HCT116 (cell line): ENCODE measurements around the gene YIF1B. TPM values are rescaled to one million over a fixed set of nuclear protein-coding genes. Genes with fewer than 3 reads are reported as not detected.

ENCODE experiments used
- ATAC-seq: fragments of 200-7000 bp; cut with Tn5 transposase; 2 replicates; pipeline ENCODE4 v1.9.1; 2020; ENCODE audit warnings: mild to moderate bottlenecking, moderate library complexity
- BruUV-seq: library from RNA; stranded (reverse); fragments of 400-500 nt; replicated peaks from 2 replicates; lab custom pipeline; 2021; lab: Mats Ljungman, UMichigan
- CTCF ChIA-PET: fragments of 300-600 bp; sonication (Branson Sonifier 250); formaldehyde crosslinking; loops from one replicate; lab custom pipeline; 2021; ENCODE audit warnings: antibody characterized with exemption; lab: Charles Lee
- POLR2A ChIA-PET: fragments of 300-600, 350-600 bp; sonication (Branson Sonifier 250); formaldehyde crosslinking; loops from one replicate; lab custom pipeline; 2021; ENCODE audit warnings: antibody characterized with exemption; lab: Charles Lee
- RAD21 ChIA-PET, 2 experiments: fragments of 300-600 bp; sonication (Branson Sonifier 250); formaldehyde crosslinking; loops; one replicate each; lab custom pipeline; 2023; ENCODE audit warnings: low total read pairs in 2 of 2; ENCODE audit not compliant: uncharacterized antibody in 2 of 2, unreplicated experiment in 2 of 2, low non-redundant PET in 1 of 2; lab: Charles Lee
- DNase-seq: peaks from one replicate; pipeline ENCODE4 v3.0.0-alpha.2; 2010; ENCODE audit warnings: low read depth, low spot score
- H2AFZ ChIP-seq: fragments of 200-600 bp; shearing (Covaris generic), sonication (generic); 2 replicates; pipeline ENCODE4 v1.6.1; 2017; ENCODE audit warnings: low read depth, mixed run types, mixed read lengths, antibody characterized with exemption, low read length; ENCODE audit not compliant: poor library complexity, severe bottlenecking
- H3K27ac ChIP-seq: 2 replicates; pipeline ENCODE4 v1.5.1; 2012; ENCODE audit warnings: low read depth, low read length
- H3K27me3 ChIP-seq: fragments of 200-600 bp; sonication (generic); 2 replicates; pipeline ENCODE4 v1.6.1; 2016; ENCODE audit warnings: mixed run types, low read length, mixed read lengths; ENCODE audit not compliant: insufficient read depth
- H3K36me3 ChIP-seq, 2 experiments: fragments of 200-500 bp in 1 of 2; fragments of 200-600 bp in 1 of 2; sonication (Bioruptor generic) in 1 of 2; sonication (generic) in 1 of 2; 2 replicates each; pipeline versions ENCODE4 v1.5.1 to v1.6.1; 2014 to 2016; ENCODE audit warnings: low read length in 2 of 2, inconsistent platforms in 1 of 2, mixed read lengths in 1 of 2, mixed run types in 1 of 2; ENCODE audit not compliant: insufficient read depth in 2 of 2, control insufficient read depth in 1 of 2
- H3K4me1 ChIP-seq, 2 experiments: fragments of 200-600 bp in 1 of 2; sonication (generic) in 1 of 2; 2 replicates each; pipeline versions ENCODE4 v1.5.1 to v1.6.1; 2012 to 2017; ENCODE audit warnings: low read length in 2 of 2, inconsistent platforms in 1 of 2, mild to moderate bottlenecking in 1 of 2, mixed read lengths in 1 of 2, mixed run types in 1 of 2, moderate library complexity in 1 of 2; ENCODE audit not compliant: insufficient read depth in 2 of 2, control insufficient read depth in 1 of 2
- H3K4me2 ChIP-seq: fragments of 200-600 bp; sonication (generic); 2 replicates; pipeline ENCODE4 v1.6.1; 2017; ENCODE audit warnings: mixed run types, low read length, mixed read lengths
- H3K4me3 ChIP-seq, 2 experiments: fragments of 200-600 bp in 1 of 2; sonication (generic) in 1 of 2; replicated peaks in 1 of 2; 2 replicates each; pipeline ENCODE4 v1.5.1; 2011 to 2016; ENCODE audit warnings: low read length in 2 of 2, control low read depth in 1 of 2, low read depth in 1 of 2, mild to moderate bottlenecking in 1 of 2, mixed read lengths in 1 of 2, mixed run types in 1 of 2
- H3K79me2 ChIP-seq: fragments of 200-600 bp; sonication (generic); 2 replicates; pipeline ENCODE4 v1.6.1; 2017; ENCODE audit warnings: mild to moderate bottlenecking, mixed run types, low read length, moderate library complexity, mixed read lengths; ENCODE audit not compliant: insufficient read depth
- H3K9ac ChIP-seq: fragments of 200-600 bp; sonication (generic); 2 replicates; pipeline ENCODE4 v1.6.1; 2016; ENCODE audit warnings: low read length, mixed read lengths
- H3K9me2 ChIP-seq: fragments of 200-600 bp; sonication (generic), shearing (Covaris generic); 2 replicates; pipeline ENCODE4 v1.6.1; 2017; ENCODE audit warnings: mixed run types, mild to moderate bottlenecking, moderate library complexity; ENCODE audit not compliant: insufficient read depth
- H3K9me3 ChIP-seq, 2 experiments: fragments of 200-500 bp in 1 of 2; fragments of 200-600 bp in 1 of 2; sonication (Bioruptor generic) in 1 of 2; sonication (generic) in 1 of 2; 2 replicates each; pipeline ENCODE4 v1.6.1; 2014 to 2017; ENCODE audit warnings: low read length in 2 of 2, mixed read lengths in 2 of 2, inconsistent platforms in 1 of 2, low read depth in 1 of 2, mild to moderate bottlenecking in 1 of 2, mixed run types in 1 of 2, moderate library complexity in 1 of 2; ENCODE audit not compliant: control insufficient read depth in 1 of 2, insufficient read depth in 1 of 2
- H4K20me1 ChIP-seq: fragments of 200-600 bp; sonication (generic), shearing (Covaris generic); 2 replicates; pipeline ENCODE4 v1.6.1; 2017; ENCODE audit warnings: mixed run types, mild to moderate bottlenecking, moderate library complexity; ENCODE audit not compliant: insufficient read depth
- ATF3 ChIP-seq: IDR thresholded peaks from 2 replicates; pipeline ENCODE4 v1.6.1; 2012
- CBX3 ChIP-seq: IDR thresholded peaks from 2 replicates; pipeline ENCODE4 v1.6.1; 2012; ENCODE audit warnings: low read depth
- CEBPB ChIP-seq: IDR thresholded peaks from 2 replicates; pipeline ENCODE4 v1.6.1; 2012; ENCODE audit warnings: low read depth
- CTCF ChIP-seq, 3 experiments: fragments of 200-600 bp in 1 of 3; sonication (generic) in 1 of 3; IDR thresholded peaks in 2 of 3; conservative IDR thresholded peaks in 1 of 3; 2 replicates each; pipeline ENCODE4 v1.5.1; 2012 to 2017; ENCODE audit warnings: low read depth in 2 of 3, low read length in 2 of 3, antibody characterized with exemption in 1 of 3, borderline replicate concordance in 1 of 3, control low read depth in 1 of 3, mild to moderate bottlenecking in 1 of 3, mixed read lengths in 1 of 3, mixed run types in 1 of 3, moderate library complexity in 1 of 3; ENCODE audit not compliant: insufficient read depth in 1 of 3
- EZH2 ChIP-seq: fragments of 200-600 bp; sonication (generic); IDR thresholded peaks from 2 replicates; pipeline ENCODE4 v1.6.1; 2017; ENCODE audit warnings: antibody characterized with exemption, mixed run types
- EZH2phosphoT487 ChIP-seq: fragments of 200-600 bp; IDR thresholded peaks from 2 replicates; pipeline ENCODE4 v1.6.1; 2018; ENCODE audit warnings: antibody characterized with exemption, borderline replicate concordance
- FOSL1 ChIP-seq: IDR thresholded peaks from 2 replicates; pipeline ENCODE4 v1.6.1; 2012; ENCODE audit warnings: low read depth
- JUND ChIP-seq: IDR thresholded peaks from 2 replicates; pipeline ENCODE4 v1.6.1; 2012
- MAX ChIP-seq: IDR thresholded peaks from 2 replicates; pipeline ENCODE4 v1.6.1; 2012
- POLR2A ChIP-seq: IDR thresholded peaks from 2 replicates; pipeline ENCODE4 v1.7.0; 2011; ENCODE audit warnings: borderline replicate concordance; ENCODE audit not compliant: insufficient read depth, insufficient read length; ENCODE audit errors: extremely low read depth
- POLR2AphosphoS5 ChIP-seq: IDR thresholded peaks from 2 replicates; pipeline ENCODE4 v1.6.1; 2011; ENCODE audit warnings: mild to moderate bottlenecking, low read depth, low read length, moderate library complexity
- RAD21 ChIP-seq: IDR thresholded peaks from 2 replicates; pipeline ENCODE4 v1.6.1; 2012; ENCODE audit warnings: low read depth, mild to moderate bottlenecking
- REST ChIP-seq: IDR thresholded peaks from 2 replicates; pipeline ENCODE4 v1.6.1; 2012; ENCODE audit warnings: low read depth
- SIN3A ChIP-seq: IDR thresholded peaks from 2 replicates; pipeline ENCODE4 v1.6.1; 2012; ENCODE audit warnings: low read depth
- SP1 ChIP-seq: IDR thresholded peaks from 2 replicates; pipeline ENCODE4 v1.6.1; 2012; ENCODE audit warnings: low read depth
- SRF ChIP-seq: IDR thresholded peaks from 2 replicates; pipeline ENCODE4 v1.6.1; 2012; ENCODE audit warnings: low read depth
- TCF7L2 ChIP-seq: IDR thresholded peaks from 2 replicates; pipeline ENCODE4 v1.7.0; 2011; ENCODE audit warnings: borderline replicate concordance, inconsistent platforms; ENCODE audit not compliant: insufficient read depth, insufficient read length; ENCODE audit errors: extremely low read depth
- ZBTB33 ChIP-seq: IDR thresholded peaks from 2 replicates; pipeline ENCODE4 v1.6.1; 2011; ENCODE audit warnings: mild to moderate bottlenecking, low read length, moderate library complexity; ENCODE audit not compliant: insufficient replicate concordance; ENCODE audit errors: extremely low read depth
- ZFX ChIP-seq: fragments of 450-650 bp; IDR thresholded peaks from 2 replicates; pipeline ENCODE4 v1.6.1; 2017
- ZNF274 ChIP-seq: fragments of 200-500 bp; sonication (Bioruptor generic); IDR thresholded peaks from 2 replicates; pipeline ENCODE4 v1.6.1; 2014; ENCODE audit warnings: mild to moderate bottlenecking, low read depth, low read length, inconsistent platforms
- intact Hi-C: fragments of 100-400 bp; cut with micrococcal nuclease; formaldehyde crosslinking; loops from 2 replicates; pipeline ENCODE4 v1.10.0; 2022
- total RNA-seq: library from RNA; stranded (reverse); gene quantifications from one replicate; pipeline ENCODE4 v1.2.1, GENCODE V29; 2021; ENCODE audit not compliant: unreplicated experiment

The YIF1B gene
- total RNA-seq, 1 experiment from 2014 or later = 67.5 TPM

GRCh38 chr19:38277549-38277948, 38.2 kb downstream of the YIF1B start:
- ChIA-PET CTCF (interaction anchor here (1.2 kb wide), 1 partner anchor 34 kb away, joined by 3 read pairs; no protein-coding TSS in a partner anchor), POLR2A (interaction anchor here (1.5 kb wide), 1 partner anchor 13 kb away, joined by 3 read pairs; the partner anchor contains the start of gene SPINT2), RAD21 (no interaction called here)
- H3K27me3 ChIP-seq = no peaks in the 10 kb centered on the region
- H3K9me3 ChIP-seq = no peaks in the 10 kb centered on the region
- H3K79me2 ChIP-seq = peaks cover 100% of the 10 kb centered on the region
- H3K4me1 ChIP-seq = peaks cover 7 to 27% of the 10 kb centered on the region in 2 experiments; a peak in 3 of 4 replicates
- BruUV-seq = no TSS peak
- H3K4me2 ChIP-seq = no peak overlapping the region
- H3K9ac ChIP-seq = no peak overlapping the region
- H3K27ac ChIP-seq = no peak overlapping the region
- H3K4me3 ChIP-seq = no peak overlapping the region
- no peak overlapping the region for H2AFZ ChIP-seq
- DNase-seq (no peak), ATAC-seq (no peak)
- peaks cover 15% of the 10 kb centered on the region; the same call in 1 of the 2 replicates for H4K20me1 ChIP-seq
- intact Hi-C loops = no loop called here
- no peak for TF ChIP-seq TCF7L2
- no peak for TF ChIP-seq EZH2
- TF ChIP-seq SRF = no peak
- no peak for TF ChIP-seq CEBPB
- no peak for TF ChIP-seq POLR2AphosphoS5
- no peak for TF ChIP-seq ATF3
- no peak for TF ChIP-seq CTCF (IDR thresholded peaks at IDR 0.05 in 2 of 3, conservative IDR thresholded peaks at IDR 0.05 in 1 of 3; ENCODE audit: borderline replicate concordance in 1 of 3, insufficient read depth in 1 of 3, low read depth in 2 of 3, low read length in 2 of 3)
- TF ChIP-seq SP1 = no peak
- TF ChIP-seq RAD21 = no peak
- TF ChIP-seq POLR2A = no peak
- no peak for TF ChIP-seq ZFX
- no peak for TF ChIP-seq SIN3A
- no peak for TF ChIP-seq CBX3
- no peak for TF ChIP-seq REST
- TF ChIP-seq JUND = no peak
- no peak for TF ChIP-seq FOSL1
- no peak for TF ChIP-seq MAX
- no peak for TF ChIP-seq ZBTB33
- TF ChIP-seq ZNF274 = no peak
- TF ChIP-seq EZH2phosphoT487 = no peak
- peaks cover 6 to 27% of the 10 kb centered on the region in 2 experiments; a peak in 3 of 4 replicates for H3K36me3 ChIP-seq
- no peaks in the 10 kb centered on the region for H3K9me2 ChIP-seq
